DMS53 (cell line): ENCODE data around the gene YIPF5.

ENCODE experiments used
- DNase-seq: peaks from one replicate; lab custom pipeline; 2025; lab: John Stamatoyannopoulos, UW

Gene YIPF5

GRCh38 chr5:144170276-144171024 lies at the start of gene YIPF5, which contains the start of gene KCTD16:
TSS of gene YIPF5 (minus strand) at chr5:144170659. CDS start at chr5:144169955, 704 bp downstream.
TSS of gene KCTD16 (plus strand) at chr5:144170873.
- DNase-seq, result peak; percentile 99

GRCh38 chr5:144219869-144220268 lies 49.4 kb upstream of the YIPF5 start:
- peak; percentile 97 for DNase-seq

- DNase-seq, result no peak
These were observed 40.2 kb upstream of the YIPF5 start for GRCh38 chr5:144210655-144211054.

GRCh38 chr5:144209361-144209760 lies 38.9 kb upstream of the YIPF5 start:
- DNase-seq, result no peak

- DNase-seq, result peak; percentile 28
These were observed 37.5 kb upstream of the YIPF5 start for GRCh38 chr5:144207875-144208444.

- DNase-seq, result peak; percentile 20
These were observed 35.7 kb upstream of the YIPF5 start for GRCh38 chr5:144206141-144206540.

GRCh38 chr5:144205141-144205551 lies 34.7 kb upstream of the YIPF5 start:
- DNase-seq, result peak; percentile 69

- DNase-seq, result peak; percentile 82
These were observed 33.5 kb upstream of the YIPF5 start for GRCh38 chr5:144203750-144204596.

- DNase-seq, result no peak
These were observed 32.3 kb upstream of the YIPF5 start for GRCh38 chr5:144202726-144203125.

- no peak for DNase-seq
These were observed 31.6 kb upstream of the YIPF5 start for GRCh38 chr5:144202072-144202471.

GRCh38 chr5:144201588-144201987 lies 31.1 kb upstream of the YIPF5 start:
- no peak for DNase-seq

GRCh38 chr5:144198386-144198785 lies 27.9 kb upstream of the YIPF5 start:
- peak; percentile 89 for DNase-seq

- DNase-seq, result no peak
These were observed 26.2 kb upstream of the YIPF5 start for GRCh38 chr5:144196612-144197011.

- no peak for DNase-seq
These were observed 25.0 kb upstream of the YIPF5 start for GRCh38 chr5:144195448-144195847.

GRCh38 chr5:144194144-144194543 lies 23.7 kb upstream of the YIPF5 start:
- no peak for DNase-seq

- no peak for DNase-seq
These were observed 22.2 kb upstream of the YIPF5 start for GRCh38 chr5:144192661-144193060.

GRCh38 chr5:144191998-144192397 lies 21.5 kb upstream of the YIPF5 start:
- peak; percentile 68 for DNase-seq

GRCh38 chr5:144191531-144191930 lies 21.1 kb upstream of the YIPF5 start:
- no peak for DNase-seq

- no peak for DNase-seq
These were observed 19.5 kb upstream of the YIPF5 start for GRCh38 chr5:144189800-144190429.

GRCh38 chr5:144187699-144188294 lies 17.3 kb upstream of the YIPF5 start:
- peak; percentile 91 for DNase-seq

GRCh38 chr5:144183254-144183889 lies 12.9 kb upstream of the YIPF5 start:
- DNase-seq, result peak; percentile 71
